Hepatocyte (in vitro differentiated cells): ENCODE measurements around the gene SDK1. TPM values are rescaled to one million over a fixed set of nuclear protein-coding genes. Genes with fewer than 3 reads are reported as not detected.

Experiments
- DNase-seq: peaks from one replicate; pipeline ENCODE4 v3.0.0-alpha.2; 2016; ENCODE audit warnings: low spot score
- H2AFZ ChIP-seq: fragments of 200-600 bp; sonication (generic); 2 replicates; pipeline ENCODE4 v1.6.0; 2016; ENCODE audit warnings: antibody characterized with exemption, mild to moderate bottlenecking
- H3K27ac ChIP-seq: fragments of 200-600 bp; sonication (generic); 2 replicates; pipeline ENCODE4 v1.5.1; 2016; ENCODE audit warnings: mild to moderate bottlenecking
- H3K27me3 ChIP-seq: fragments of 200-600 bp; sonication (generic); 2 replicates; pipeline ENCODE4 v1.6.1; 2016
- H3K36me3 ChIP-seq: fragments of 200-600 bp; sonication (generic); replicated peaks from 2 replicates; pipeline ENCODE4 v1.5.1; 2016; ENCODE audit warnings: low read depth; ENCODE audit not compliant: insufficient read depth
- H3K4me1 ChIP-seq: fragments of 200-600 bp; sonication (generic); 2 replicates; pipeline ENCODE4 v1.5.1; 2016; ENCODE audit warnings: mild to moderate bottlenecking, moderate library complexity; ENCODE audit not compliant: insufficient read depth
- H3K4me2 ChIP-seq: fragments of 200-600 bp; sonication (generic); 2 replicates; pipeline ENCODE4 v1.6.0; 2016
- H3K4me3 ChIP-seq: fragments of 200-600 bp; sonication (generic); 2 replicates; pipeline ENCODE4 v1.5.1; 2016; ENCODE audit warnings: mild to moderate bottlenecking
- H3K79me2 ChIP-seq: fragments of 200-600 bp; sonication (generic); 2 replicates; pipeline ENCODE4 v1.6.0; 2017; ENCODE audit warnings: mild to moderate bottlenecking
- H3K9me2 ChIP-seq: fragments of 200-600 bp; sonication (generic); replicated peaks from 2 replicates; pipeline ENCODE4 v1.6.0; 2017; ENCODE audit warnings: mild to moderate bottlenecking; ENCODE audit not compliant: insufficient read depth
- H3K9me3 ChIP-seq: fragments of 200-600 bp; sonication (generic); 2 replicates; pipeline ENCODE4 v1.5.1; 2016; ENCODE audit warnings: low read depth, mild to moderate bottlenecking
- H4K20me1 ChIP-seq: fragments of 200-600 bp; sonication (generic); 2 replicates; pipeline ENCODE4 v1.6.0; 2016; ENCODE audit warnings: mild to moderate bottlenecking; ENCODE audit not compliant: insufficient read depth, poor library complexity, severe bottlenecking
- EZH2 ChIP-seq: fragments of 200-600 bp; sonication (generic); IDR thresholded peaks from 2 replicates; pipeline ENCODE4 v1.6.1; 2016; ENCODE audit warnings: antibody characterized with exemption, mild to moderate bottlenecking, borderline replicate concordance
- EZH2phosphoT487 ChIP-seq: fragments of 200-600 bp; sonication (generic); IDR thresholded peaks from one replicate; pipeline ENCODE4 v1.6.1; 2018; ENCODE audit warnings: antibody characterized with exemption, mild to moderate bottlenecking, low read depth, moderate library complexity; ENCODE audit not compliant: unreplicated experiment, severe bottlenecking
- WGBS: methylation state at CpG from one replicate; pipeline ENCODE4 v1.1.6; 2016; ENCODE audit warnings: low lambda C conversion rate; ENCODE audit errors: missing lambda C conversion rate; 5-methylcytosine and 5-hydroxymethylcytosine counted together
- polyA plus RNA-seq: library from polyadenylated mRNA; unstranded; fragments of >200 nt; fragmentation: Nextera tagmentation; extraction: Ambion mirVana; gene quantifications from 2 replicates; pipeline ENCODE4 v1.2.1, GENCODE V29; 2016
- total RNA-seq: library from RNA; depleted of rRNA; stranded (reverse); fragments of >200 nt; gene quantifications from 2 replicates; pipeline ENCODE4 v1.2.3, GENCODE V29; 2014
- TF ChIP-seq, protein P1 (sequence below): fragments of 200-600 bp; sonication (generic); IDR thresholded peaks from 2 replicates; pipeline ENCODE4 v1.5.1; 2016; ENCODE audit warnings: antibody characterized with exemption, mild to moderate bottlenecking; ENCODE audit not compliant: poor library complexity

The SDK1 gene
- total and polyA plus RNA-seq, 2 experiments from 2014 or later, result 4.3 to 10.0 TPM

DNA sequence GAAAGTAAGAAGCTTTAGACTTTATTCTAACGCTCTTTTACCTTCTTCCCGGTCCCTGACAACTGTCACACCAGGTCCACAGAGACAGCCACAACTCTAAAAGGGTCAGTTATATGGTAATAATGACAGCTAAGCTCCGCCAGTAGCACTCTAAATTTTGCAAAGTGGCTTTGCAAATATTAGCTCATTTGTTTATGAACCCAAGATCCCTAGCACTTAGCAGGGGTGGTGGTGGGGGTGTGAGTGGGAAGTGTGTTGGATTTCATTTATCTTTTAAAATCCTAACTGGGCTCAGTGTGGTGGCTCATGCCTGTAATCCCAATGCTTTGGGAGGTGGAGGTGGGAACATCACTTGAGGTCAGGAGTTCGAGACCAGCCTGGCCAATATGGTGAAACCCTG, 34.8 kb upstream of the SDK1 start:
- H2AFZ ChIP-seq, result no peak overlapping the region
- TF ChIP-seq, protein P1, sequence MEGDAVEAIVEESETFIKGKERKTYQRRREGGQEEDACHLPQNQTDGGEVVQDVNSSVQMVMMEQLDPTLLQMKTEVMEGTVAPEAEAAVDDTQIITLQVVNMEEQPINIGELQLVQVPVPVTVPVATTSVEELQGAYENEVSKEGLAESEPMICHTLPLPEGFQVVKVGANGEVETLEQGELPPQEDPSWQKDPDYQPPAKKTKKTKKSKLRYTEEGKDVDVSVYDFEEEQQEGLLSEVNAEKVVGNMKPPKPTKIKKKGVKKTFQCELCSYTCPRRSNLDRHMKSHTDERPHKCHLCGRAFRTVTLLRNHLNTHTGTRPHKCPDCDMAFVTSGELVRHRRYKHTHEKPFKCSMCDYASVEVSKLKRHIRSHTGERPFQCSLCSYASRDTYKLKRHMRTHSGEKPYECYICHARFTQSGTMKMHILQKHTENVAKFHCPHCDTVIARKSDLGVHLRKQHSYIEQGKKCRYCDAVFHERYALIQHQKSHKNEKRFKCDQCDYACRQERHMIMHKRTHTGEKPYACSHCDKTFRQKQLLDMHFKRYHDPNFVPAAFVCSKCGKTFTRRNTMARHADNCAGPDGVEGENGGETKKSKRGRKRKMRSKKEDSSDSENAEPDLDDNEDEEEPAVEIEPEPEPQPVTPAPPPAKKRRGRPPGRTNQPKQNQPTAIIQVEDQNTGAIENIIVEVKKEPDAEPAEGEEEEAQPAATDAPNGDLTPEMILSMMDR, result no peak
- TF ChIP-seq EZH2 (no peak), EZH2phosphoT487 (no peak)
- H3K4me2 ChIP-seq, result no peak overlapping the region
- H3K9me2 ChIP-seq, result no peaks in the 10 kb centered on the region
- H3K36me3 ChIP-seq, result no peaks in the 10 kb centered on the region
- H3K4me1 ChIP-seq, result no peaks in the 10 kb centered on the region
- H3K27ac ChIP-seq, result no peak overlapping the region
- 78% methylated on average over 4 of the region's 4 CpGs for WGBS
- H3K27me3 ChIP-seq, result no peaks in the 10 kb centered on the region
- no peaks in the 10 kb centered on the region for H3K79me2 ChIP-seq
- no peaks in the 10 kb centered on the region for H4K20me1 ChIP-seq
- no peak for DNase-seq
- no peaks in the 10 kb centered on the region for H3K9me3 ChIP-seq
- H3K4me3 ChIP-seq, result no peak overlapping the region

DNA sequence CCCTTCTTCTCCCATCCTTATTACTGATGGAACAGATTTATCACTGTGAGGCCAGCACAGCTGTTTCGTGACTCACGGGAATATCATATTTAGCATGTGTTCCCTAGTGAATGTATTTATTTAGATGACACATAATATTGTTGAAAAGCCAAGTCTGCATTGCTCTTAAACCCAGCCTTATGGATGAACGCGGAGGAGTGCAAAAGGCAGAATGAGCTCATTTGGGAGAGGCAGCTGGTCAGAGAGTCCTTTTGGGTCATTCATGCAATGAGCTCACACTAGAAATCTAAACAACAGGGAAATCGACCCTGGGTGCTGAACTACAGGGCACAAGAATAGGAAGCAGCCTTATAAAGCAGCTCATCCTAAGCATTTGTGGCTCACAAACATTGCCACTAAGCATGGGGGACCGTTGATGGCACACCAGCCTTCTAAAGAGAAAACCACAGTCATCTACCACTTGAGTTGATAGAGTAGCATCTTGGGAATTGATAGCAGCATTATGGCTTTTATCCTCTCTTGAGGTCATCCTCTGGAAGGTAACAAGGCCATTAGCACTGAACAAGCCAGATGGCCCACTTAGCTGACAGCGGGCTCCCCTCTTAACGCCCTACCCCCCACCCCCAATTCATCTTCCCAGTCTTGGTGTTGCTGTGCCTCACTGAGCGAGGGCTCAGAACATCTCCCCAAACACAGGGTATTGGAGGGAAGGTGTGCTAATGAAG, 32.9 kb upstream of the SDK1 start:
- peak; percentile 33 for DNase-seq
- H3K79me2 ChIP-seq, result no peaks in the 10 kb centered on the region
- H3K9me2 ChIP-seq, result no peaks in the 10 kb centered on the region
- H3K9me3 ChIP-seq, result no peaks in the 10 kb centered on the region
- no peaks in the 10 kb centered on the region for H3K36me3 ChIP-seq
- H3K4me2 ChIP-seq, result no peak overlapping the region
- no peaks in the 10 kb centered on the region for H3K27me3 ChIP-seq
- TF ChIP-seq, protein P1, result no peak
- no peak for TF ChIP-seq EZH2phosphoT487
- no peak for TF ChIP-seq EZH2
- no peak overlapping the region for H2AFZ ChIP-seq
- H3K4me3 ChIP-seq, result no peak overlapping the region
- no peak overlapping the region for H3K27ac ChIP-seq
- H3K4me1 ChIP-seq, result no peaks in the 10 kb centered on the region
- H4K20me1 ChIP-seq, result no peaks in the 10 kb centered on the region
- WGBS, result 61% methylated on average over 9 of the region's 9 CpGs

DNA sequence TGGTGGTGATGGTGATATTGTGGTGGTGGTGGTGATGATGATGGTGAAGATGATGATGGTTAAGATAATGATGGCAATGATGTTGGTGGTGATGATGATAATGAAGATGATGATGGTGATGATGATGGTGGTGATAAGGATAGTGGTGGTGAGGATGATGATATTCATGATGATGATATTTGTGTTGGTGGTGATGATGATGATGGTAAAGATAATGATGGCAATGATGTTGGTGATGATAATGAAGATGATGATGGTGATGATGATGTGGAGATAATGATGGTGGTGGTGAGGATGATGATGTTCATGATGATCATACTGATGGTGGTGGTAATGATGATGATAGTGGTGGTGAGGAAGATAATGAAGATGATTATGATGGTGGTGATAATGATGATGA, 30.7 kb upstream of the SDK1 start:
- Histone ChIP-seq H3K4me1 (no peaks in the 10 kb centered on the region), H3K36me3 (no peaks in the 10 kb centered on the region), H4K20me1 (no peaks in the 10 kb centered on the region)

DNA sequence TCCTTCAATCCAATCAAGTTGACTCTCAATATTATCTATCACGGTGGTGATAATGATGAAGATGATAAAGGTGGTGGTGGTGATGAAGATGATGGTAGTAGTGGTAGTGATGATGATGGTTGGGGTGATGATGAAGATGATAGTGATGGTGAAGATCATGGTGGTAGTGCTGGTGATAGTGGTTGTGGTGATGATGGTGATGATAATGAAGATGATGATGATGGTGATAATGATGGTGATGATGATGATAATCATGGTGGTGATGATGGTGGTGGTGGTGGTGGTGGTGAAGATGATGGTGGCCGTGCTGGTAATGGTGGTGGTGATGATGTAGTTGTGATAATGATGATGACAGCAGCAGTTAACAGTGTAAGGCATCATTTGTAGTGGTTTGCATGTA, 29.8 kb upstream of the SDK1 start:
- H3K4me2 ChIP-seq, result no peak overlapping the region
- H3K27me3 ChIP-seq, result no peaks in the 10 kb centered on the region
- no peaks in the 10 kb centered on the region for H3K79me2 ChIP-seq
- no peaks in the 10 kb centered on the region for H4K20me1 ChIP-seq
- no peaks in the 10 kb centered on the region for H3K36me3 ChIP-seq
- no peak for DNase-seq
- no peaks in the 10 kb centered on the region for H3K9me3 ChIP-seq
- no peak overlapping the region for H3K4me3 ChIP-seq
- no peaks in the 10 kb centered on the region for H3K4me1 ChIP-seq
- H3K9me2 ChIP-seq, result no peaks in the 10 kb centered on the region
- H2AFZ ChIP-seq, result no peak overlapping the region
- WGBS, result 89% methylated on average over 2 of the region's 2 CpGs
- TF ChIP-seq EZH2phosphoT487 (no peak), EZH2 (no peak)
- TF ChIP-seq, protein P1, result no peak
- H3K27ac ChIP-seq, result no peak overlapping the region

More for the DNA sequence above, 30.7 kb upstream of the SDK1 start:
- Histone ChIP-seq H3K27ac (no peak overlapping the region), H2AFZ (no peak overlapping the region), H3K9me3 (no peaks in the 10 kb centered on the region), H3K27me3 (no peaks in the 10 kb centered on the region), H3K79me2 (no peaks in the 10 kb centered on the region), H3K4me2 (no peak overlapping the region), H3K4me3 (no peak overlapping the region), H3K9me2 (no peaks in the 10 kb centered on the region)
- no peak for DNase-seq
- no peak for TF ChIP-seq EZH2
